Measurements from ENCODE around the gene DPM3. TPM values are rescaled to one million over a fixed set of nuclear protein-coding genes. Genes with fewer than 3 reads are reported as not detected.
A peak's percentile ranks its signal among the peaks of the same experiment; 100 is the strongest.

DPM3 gene
- total and polyA plus RNA-seq, 2 experiments from 2014 or later: 13.6 to 71.4 TPM

- no peaks in the 10 kb centered on the region for H3K36me3 Mint-ChIP-seq (ENCODE audit: low read depth)
Observed at GRCh38 chr1:155121249-155121648, 19.1 kb downstream of the DPM3 start.

More at GRCh38 chr1:155121249-155121648, 19.1 kb downstream of the DPM3 start:
- ATAC-seq (no peak), DNase-seq (ENCODE audit: low spot score) (no peak)
- no peak for TF ChIP-seq ZNF331 (CRISPR knock-in tag; IDR thresholded peaks at IDR 0.05; ENCODE audit: low read depth)
- no peak for TF ChIP-seq JUNB (IDR thresholded peaks at IDR 0.05; ENCODE audit: unreplicated experiment)
- no peak for TF ChIP-seq EZH2phosphoT487 (IDR thresholded peaks at IDR 0.05; ENCODE audit: unreplicated experiment)
- no peak for TF ChIP-seq NANOG (IDR thresholded peaks at IDR 0.05; ENCODE audit: borderline replicate concordance)
- no peak for TF ChIP-seq EZH2 (IDR thresholded peaks at IDR 0.05; ENCODE audit: low read depth, unreplicated experiment)
- TF ChIP-seq ZNF114 (CRISPR knock-in tag; IDR thresholded peaks at IDR 0.05): no peak
- TF ChIP-seq CTCF (conservative IDR thresholded peaks at IDR 0.05; ENCODE audit: low read depth in 2 of 2): no peak
- no peak for TF ChIP-seq CREB1 (CRISPR knock-in tag; IDR thresholded peaks at IDR 0.05; ENCODE audit: low read depth)
- TF ChIP-seq ZNF462 (CRISPR knock-in tag; IDR thresholded peaks at IDR 0.05): no peak
- TF ChIP-seq POLR2AphosphoS5 (IDR thresholded peaks at IDR 0.05; ENCODE audit: low read depth): no peak
- TF ChIP-seq STAT1 (IDR thresholded peaks at IDR 0.05; ENCODE audit: unreplicated experiment): no peak
- Histone ChIP-seq H3K4me1 (ENCODE audit: insufficient read depth) (peaks cover 23% of the 10 kb centered on the region), H3K79me2 (replicated peaks; ENCODE audit: insufficient read depth) (no peaks in the 10 kb centered on the region), H3K4me3 (no peak overlapping the region), H3F3A (replicated peaks; ENCODE audit: low read depth) (peaks cover 5% of the 10 kb centered on the region), H3K36me3 (ENCODE audit: insufficient read depth) (no peaks in the 10 kb centered on the region), H3K9me2 (ENCODE audit: insufficient read depth) (no peaks in the 10 kb centered on the region), H2AFZ (peak overlapping the region; percentile 66; the same call in 1 of the 2 replicates), H3K27me3 (ENCODE audit: insufficient read depth) (peaks cover 45% of the 10 kb centered on the region), H3K27ac (ENCODE audit: low read depth) (no peak overlapping the region), H3K4me2 (no peak overlapping the region), H4K20me1 (replicated peaks; ENCODE audit: insufficient read depth) (no peaks in the 10 kb centered on the region)
- H3K27me3 Mint-ChIP-seq (ENCODE audit: insufficient read depth, low read depth, poor library complexity): peaks cover 41% of the 10 kb centered on the region
- H3K27ac Mint-ChIP-seq: no peak overlapping the region
- peaks cover 18% of the 10 kb centered on the region for H3K4me1 Mint-ChIP-seq
- H3K4me3 Mint-ChIP-seq: no peak overlapping the region
- no peaks in the 10 kb centered on the region for H3K9me3 Mint-ChIP-seq
